CD14-positive monocyte (primary cell): ENCODE results near the gene KIF21B. TPM values are rescaled to one million over a fixed set of nuclear protein-coding genes. Genes with fewer than 3 reads are reported as not detected.

Experiments
- DNase-seq, 3 donors: peaks; one replicate each; pipeline ENCODE4 v3.0.0-alpha.2; 2011 to 2022
- H2AFZ ChIP-seq: 2 replicates; pipeline ENCODE4 v1.6.0; 2012; ENCODE audit warnings: mild to moderate bottlenecking, low read depth, low read length, inconsistent platforms; ENCODE audit not compliant: insufficient read depth, poor library complexity, severe bottlenecking
- H3K27ac ChIP-seq, 2 donors: 1 replicate in 1 of 2; 2 replicates in 1 of 2; pipeline ENCODE4 v1.5.1; 2012 to 2013; ENCODE audit warnings: low read length in 2 of 2, control low read depth in 1 of 2, inconsistent platforms in 1 of 2, low read depth in 1 of 2, mild to moderate bottlenecking in 1 of 2
- H3K27me3 ChIP-seq, 2 donors: one replicate each; pipeline versions ENCODE4 v1.6.0 to v1.6.1; 2011 to 2013; ENCODE audit warnings: low read length in 2 of 2; ENCODE audit not compliant: control insufficient read depth in 2 of 2, insufficient read depth in 2 of 2
- H3K36me3 ChIP-seq, 2 donors: replicated peaks in 1 of 2; 1 replicate in 1 of 2; 2 replicates in 1 of 2; pipeline versions ENCODE4 v1.5.1 to v1.6.1; 2012 to 2013; ENCODE audit warnings: low read length in 2 of 2, control low read depth in 1 of 2, inconsistent platforms in 1 of 2, mild to moderate bottlenecking in 1 of 2; ENCODE audit not compliant: insufficient read depth in 2 of 2, control insufficient read depth in 1 of 2
- H3K4me1 ChIP-seq, 2 donors: 1 replicate in 1 of 2; 2 replicates in 1 of 2; pipeline versions ENCODE4 v1.5.1 to v1.6.1; 2012 to 2013; ENCODE audit warnings: low read length in 2 of 2, control low read depth in 1 of 2, inconsistent platforms in 1 of 2, mild to moderate bottlenecking in 1 of 2, moderate library complexity in 1 of 2; ENCODE audit not compliant: insufficient read depth in 2 of 2, control insufficient read depth in 1 of 2
- H3K4me2 ChIP-seq: replicated peaks from 2 replicates; pipeline ENCODE3; 2012; ENCODE audit warnings: low read length, moderate library complexity, mild to moderate bottlenecking; ENCODE audit not compliant: poor library complexity, severe bottlenecking; ENCODE audit errors: extremely low read depth
- H3K4me3 ChIP-seq, 3 experiments: fragments of 200-600 bp in 1 of 3; sonication (generic) in 1 of 3; replicated peaks in 1 of 3; 1 replicate in 2 of 3; 2 replicates in 1 of 3; pipeline ENCODE4 v1.5.1; 2011 to 2013; ENCODE audit warnings: low read length in 3 of 3, mild to moderate bottlenecking in 3 of 3, control low read depth in 2 of 3, low read depth in 2 of 3, inconsistent platforms in 1 of 3, moderate library complexity in 1 of 3
- H3K79me2 ChIP-seq: 2 replicates; pipeline ENCODE4 v1.6.0; 2012; ENCODE audit warnings: mild to moderate bottlenecking, control low read depth, inconsistent platforms, low read length, moderate library complexity; ENCODE audit not compliant: insufficient read depth
- H3K9ac ChIP-seq: 2 replicates; pipeline ENCODE4 v1.6.0; 2017; ENCODE audit warnings: low read length, mild to moderate bottlenecking; ENCODE audit not compliant: insufficient read depth, poor library complexity, severe bottlenecking
- H3K9me3 ChIP-seq, 2 donors: replicated peaks in 1 of 2; 1 replicate in 1 of 2; 2 replicates in 1 of 2; pipeline versions ENCODE4 v1.5.1 to v1.6.1; 2012 to 2013; ENCODE audit warnings: low read length in 2 of 2, control low read depth in 1 of 2; ENCODE audit not compliant: control insufficient read depth in 1 of 2, insufficient read depth in 1 of 2
- H4K20me1 ChIP-seq: 2 replicates; pipeline ENCODE4 v1.6.0; 2012; ENCODE audit warnings: mild to moderate bottlenecking, low read length, control low read depth, moderate library complexity; ENCODE audit not compliant: insufficient read depth
- H3K27ac Mint-ChIP-seq, 7 donors: one replicate each; pipeline ENCODE4 v1.8.0; 2020; ENCODE audit warnings: mild to moderate bottlenecking in 7 of 7, mixed read lengths in 7 of 7, moderate library complexity in 6 of 7, inconsistent platforms in 2 of 7
- H3K27me3 Mint-ChIP-seq, 3 donors: one replicate each; pipeline ENCODE4 v1.8.0; 2021 to 2022; ENCODE audit warnings: low read depth in 3 of 3, mild to moderate bottlenecking in 3 of 3, mixed read lengths in 3 of 3, moderate library complexity in 3 of 3, inconsistent platforms in 1 of 3
- H3K36me3 Mint-ChIP-seq, 2 donors: one replicate each; pipeline ENCODE4 v1.8.0; 2020; ENCODE audit warnings: mixed read lengths in 2 of 2, inconsistent platforms in 1 of 2, mild to moderate bottlenecking in 1 of 2
- H3K4me1 Mint-ChIP-seq: one replicate; pipeline ENCODE4 v1.8.0; 2020; ENCODE audit warnings: mild to moderate bottlenecking, mixed read lengths
- H3K4me3 Mint-ChIP-seq, 2 donors: one replicate each; pipeline ENCODE4 v1.8.0; 2020; ENCODE audit warnings: mild to moderate bottlenecking in 2 of 2, mixed read lengths in 2 of 2, moderate library complexity in 1 of 2
- H3K9me3 Mint-ChIP-seq, 7 donors: one replicate each; pipeline ENCODE4 v1.8.0; 2020 to 2022; ENCODE audit warnings: mixed read lengths in 7 of 7, mild to moderate bottlenecking in 6 of 7, moderate library complexity in 6 of 7, inconsistent platforms in 2 of 7
- CTCF ChIP-seq: fragments of 200-600 bp; IDR thresholded peaks from one replicate; pipeline ENCODE4 v1.8.0; 2022; ENCODE audit warnings: antibody characterized with exemption, mild to moderate bottlenecking
- WGBS: methylation state at CpG from one replicate; pipeline ENCODE4 v1.1.5; 2013; ENCODE audit warnings: missing lambda C conversion rate; ENCODE audit not compliant: insufficient coverage; 5-methylcytosine and 5-hydroxymethylcytosine counted together
- intact Hi-C, 2 donors: fragments of 100-400 bp; cut with micrococcal nuclease; formaldehyde crosslinking; loops; one replicate each; pipeline versions ENCODE4 v1.15.0 to v1.15.1; 2023
- polyA plus RNA-seq, 3 donors: library from polyadenylated mRNA; depleted of rRNA in 1 of 3; unstranded in 2 of 3; stranded (reverse) in 1 of 3; fragments of 300-500 nt in 2 of 3; fragments of >200 nt in 1 of 3; fragmentation: Illumina TruSeq in 2 of 3; gene quantifications; 1 replicate in 2 of 3; 2 replicates in 1 of 3; pipeline ENCODE4 v1.2.3, GENCODE V29; 2012 to 2021
- small RNA-seq: library from RNA; depleted of rRNA; stranded (forward); fragments of <200 nt; gene quantifications from one replicate; pipeline ENCODE3, GENCODE V24; 2012; ENCODE audit warnings: low read depth; ENCODE audit not compliant: insufficient read length

The KIF21B gene
- polyA plus RNA-seq, 3 donors, result 0.18 to 9.8 (median 0.30) TPM

- H3K27ac Mint-ChIP-seq, result peak overlapping the region in 2 of 7 donors; percentile 42 to 80
Observed at GRCh38 chr1:200921571-200922110, 101.9 kb downstream of the KIF21B start.

More at GRCh38 chr1:200921571-200922110, 101.9 kb downstream of the KIF21B start:
- TF ChIP-seq CTCF, result no peak
- Histone ChIP-seq H4K20me1 (no peaks in the 10 kb centered on the region), H3K9me3 (no peaks in the 10 kb centered on the region), H3K4me1 (no peaks in the 10 kb centered on the region), H3K79me2 (no peaks in the 10 kb centered on the region), H3K9ac (no peak overlapping the region), H3K4me2 (no peak overlapping the region), H2AFZ (no peak overlapping the region), H3K27ac (no peak overlapping the region), H3K27me3 (no peaks in the 10 kb centered on the region), H3K4me3 (no peak overlapping the region), H3K36me3 (no peaks in the 10 kb centered on the region)
- H3K36me3 Mint-ChIP-seq, result no peaks in the 10 kb centered on the region
- WGBS, result 86% methylated on average over 8 of the region's 9 CpGs
- peaks cover 12% of the 10 kb centered on the region for H3K4me1 Mint-ChIP-seq
- no peak overlapping the region for H3K4me3 Mint-ChIP-seq
- intact Hi-C loops, result no loop called here
- no peaks in the 10 kb centered on the region for H3K9me3 Mint-ChIP-seq
- H3K27me3 Mint-ChIP-seq, result peaks cover 0 to 2% (median 2%) of the 10 kb centered on the region in 3 donors
- DNase-seq, result no peak

Small RNAs within 50 kb of the gene (small RNA-seq; reads per million reads assigned to genes)
- gene RNU6-704P, result not detected

Other genes with a start within 250 kb of the KIF21B start
- gene GPR25, start 150.7 kb downstream of the KIF21B start, polyA plus RNA-seq, result under 1 TPM in 1 of 3 donors, not detected in 2; 0.13 TPM
- not detected for gene INAVA, start 128.8 kb downstream of the KIF21B start, polyA plus RNA-seq
- gene CACNA1S, start 88.7 kb upstream of the KIF21B start, polyA plus RNA-seq, result not detected
- not detected for gene ASCL5, start 103.5 kb upstream of the KIF21B start, polyA plus RNA-seq
- 10 to 100 TPM; 13.6 to 43.6 (median 22.4) TPM for gene TMEM9, start 130.8 kb upstream of the KIF21B start, polyA plus RNA-seq
- gene IGFN1, start 167.1 kb upstream of the KIF21B start, polyA plus RNA-seq, result not detected